Measurements from ENCODE around the gene TSPAN14. TPM values are rescaled to one million over a fixed set of nuclear protein-coding genes. Genes with fewer than 3 reads are reported as not detected.

Gene TSPAN14
- total RNA-seq, 2 experiments from 2014 or later: 43.9 to 45.5 TPM

DNA sequence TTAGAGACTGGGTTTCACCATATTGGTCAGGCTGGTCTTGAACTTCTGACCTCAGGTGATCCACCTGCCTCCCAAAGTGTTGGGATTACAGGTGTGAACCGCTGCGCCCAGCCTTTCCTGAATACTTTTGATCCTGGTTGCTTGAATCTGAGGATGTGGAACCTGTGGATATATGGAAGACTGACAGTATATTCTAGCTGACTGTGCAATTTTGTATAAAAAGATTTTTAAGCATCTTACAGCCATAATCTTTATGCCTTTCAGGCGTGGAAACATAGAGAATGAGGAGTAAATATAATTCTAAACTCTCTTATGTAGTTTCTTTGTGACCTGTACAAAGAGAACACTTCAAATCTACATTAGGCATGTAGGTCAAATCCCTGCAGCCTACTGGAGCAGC lies 16.2 kb downstream of the TSPAN14 start:
- ChIA-PET CTCF (interaction anchor here (1.2 to 37.8 kb wide), 6 partner anchors 10 to 266 kb away, joined by 4 to 1114 read pairs (median 40); no protein-coding TSS in a partner anchor), POLR2A (interaction anchor here (1.1 to 16.7 kb wide), 6 partner anchors 11 to 33 kb away, joined by 3 to 223 read pairs (median 14); no protein-coding TSS in a partner anchor)
- Mint-ChIP-seq H3K27ac (peak overlapping the region; percentile 88), H3K36me3 (ENCODE audit: low read depth) (peaks cover 43% of the 10 kb centered on the region), H3K27me3 (no peaks in the 10 kb centered on the region), H3K9me3 (no peaks in the 10 kb centered on the region), H3K4me3 (no peak overlapping the region), H3K4me1 (ENCODE audit: low read depth) (peaks cover 92% of the 10 kb centered on the region)
- DNase-seq: no peak
- no peak for ATAC-seq
- TF ChIP-seq, protein P1, sequence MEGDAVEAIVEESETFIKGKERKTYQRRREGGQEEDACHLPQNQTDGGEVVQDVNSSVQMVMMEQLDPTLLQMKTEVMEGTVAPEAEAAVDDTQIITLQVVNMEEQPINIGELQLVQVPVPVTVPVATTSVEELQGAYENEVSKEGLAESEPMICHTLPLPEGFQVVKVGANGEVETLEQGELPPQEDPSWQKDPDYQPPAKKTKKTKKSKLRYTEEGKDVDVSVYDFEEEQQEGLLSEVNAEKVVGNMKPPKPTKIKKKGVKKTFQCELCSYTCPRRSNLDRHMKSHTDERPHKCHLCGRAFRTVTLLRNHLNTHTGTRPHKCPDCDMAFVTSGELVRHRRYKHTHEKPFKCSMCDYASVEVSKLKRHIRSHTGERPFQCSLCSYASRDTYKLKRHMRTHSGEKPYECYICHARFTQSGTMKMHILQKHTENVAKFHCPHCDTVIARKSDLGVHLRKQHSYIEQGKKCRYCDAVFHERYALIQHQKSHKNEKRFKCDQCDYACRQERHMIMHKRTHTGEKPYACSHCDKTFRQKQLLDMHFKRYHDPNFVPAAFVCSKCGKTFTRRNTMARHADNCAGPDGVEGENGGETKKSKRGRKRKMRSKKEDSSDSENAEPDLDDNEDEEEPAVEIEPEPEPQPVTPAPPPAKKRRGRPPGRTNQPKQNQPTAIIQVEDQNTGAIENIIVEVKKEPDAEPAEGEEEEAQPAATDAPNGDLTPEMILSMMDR (IDR thresholded peaks at IDR 0.05): no peak
- intact Hi-C loops (cut with micrococcal nuclease): loop anchor here (10.0 kb wide), 1 partner anchor 265 kb away; the partner anchor contains the start of gene ANXA11

DNA sequence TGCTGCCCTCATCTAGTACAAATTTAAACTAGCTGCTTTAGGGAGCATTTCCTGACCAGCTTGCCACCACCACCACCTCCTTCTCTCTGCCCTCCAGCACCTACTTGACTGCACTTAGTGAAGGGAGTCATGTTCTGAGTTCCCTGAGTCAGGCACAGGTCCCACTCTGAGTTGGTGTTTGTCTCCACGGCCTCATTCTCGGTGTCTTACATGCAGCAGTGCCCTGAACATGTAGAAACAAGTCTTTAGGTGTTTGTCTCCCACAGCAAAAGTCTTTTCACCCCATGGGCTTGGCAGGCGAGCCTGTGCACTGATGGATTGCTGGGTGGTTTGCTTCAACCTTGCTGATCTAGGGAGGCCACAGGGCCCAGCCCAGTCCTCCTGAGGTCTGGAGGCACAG lies 16.9 kb downstream of the TSPAN14 start:
- H3K36me3 Mint-ChIP-seq (ENCODE audit: low read depth): peaks cover 46% of the 10 kb centered on the region
- no peaks in the 10 kb centered on the region for H3K27me3 Mint-ChIP-seq
- DNase-seq (peak; percentile 61), ATAC-seq (peak; percentile 14)
- TF ChIP-seq, protein P1 (IDR thresholded peaks at IDR 0.05): no peak
- CTCF ChIA-PET: interaction anchor here (1.2 to 37.8 kb wide), 6 partner anchors 10 to 267 kb away, joined by 4 to 1114 read pairs (median 40); no protein-coding TSS in a partner anchor
- H3K27ac Mint-ChIP-seq: peak overlapping the region; percentile 88
- H3K4me3 Mint-ChIP-seq: peak overlapping the region; percentile 39
- no peaks in the 10 kb centered on the region for H3K9me3 Mint-ChIP-seq
- peaks cover 90% of the 10 kb centered on the region for H3K4me1 Mint-ChIP-seq (ENCODE audit: low read depth)
- intact Hi-C loops (cut with micrococcal nuclease): loop anchor here (10.0 kb wide), 1 partner anchor 266 kb away; the partner anchor contains the start of gene ANXA11
- POLR2A ChIA-PET: interaction anchor here (0.6 to 16.7 kb wide), 7 partner anchors 12 to 64 kb away, joined by 3 to 223 read pairs (median 5); no protein-coding TSS in a partner anchor

DNA sequence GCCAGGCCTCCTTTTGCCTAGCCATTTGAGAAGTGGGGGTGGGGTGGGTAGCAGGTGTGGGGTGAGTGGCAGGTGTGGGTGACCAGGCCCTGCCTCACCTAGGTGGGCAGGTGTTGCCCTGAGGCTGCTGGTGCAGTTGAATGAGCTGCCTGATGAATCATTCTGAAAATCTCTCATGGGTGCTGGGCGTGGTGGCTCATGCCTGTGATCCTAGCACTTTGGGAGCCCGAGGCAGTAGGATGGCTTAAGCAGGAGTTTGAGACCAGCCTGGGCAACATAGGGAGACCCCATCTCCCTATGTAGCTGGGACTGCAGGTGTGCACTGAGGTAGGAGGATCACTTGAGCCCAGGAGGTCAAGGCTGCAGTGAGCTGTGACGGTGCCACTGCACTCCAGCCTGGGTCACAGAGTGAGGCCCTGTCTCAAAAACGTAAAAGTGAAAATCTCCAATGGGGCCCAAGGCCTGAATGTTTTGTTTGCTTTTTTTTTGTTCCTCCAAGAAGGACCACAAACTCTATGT lies 17.7 kb downstream of the TSPAN14 start:
- H3K36me3 Mint-ChIP-seq (ENCODE audit: low read depth): peaks cover 46% of the 10 kb centered on the region
- no peaks in the 10 kb centered on the region for H3K9me3 Mint-ChIP-seq
- ChIA-PET CTCF (interaction anchor here (1.0 to 37.8 kb wide), 6 partner anchors 10 to 35 kb away, joined by 3 to 1114 read pairs (median 40); no protein-coding TSS in a partner anchor), POLR2A (interaction anchor here (0.6 to 16.7 kb wide), 9 partner anchors 8 to 65 kb away, joined by 3 to 223 read pairs (median 5); no protein-coding TSS in a partner anchor)
- intact Hi-C loops (cut with micrococcal nuclease): loop anchor here (2.0 to 10.0 kb wide), 2 partner anchors 13 to 267 kb away; partner anchors contain the start of gene ANXA11
- ATAC-seq (peak; percentile 45), DNase-seq (peak; percentile 79)
- peaks cover 85% of the 10 kb centered on the region for H3K4me1 Mint-ChIP-seq (ENCODE audit: low read depth)
- H3K4me3 Mint-ChIP-seq: peak overlapping the region; percentile 39
- TF ChIP-seq, protein P1 (IDR thresholded peaks at IDR 0.05): no peak
- H3K27ac Mint-ChIP-seq: peak overlapping the region; percentile 88
- no peaks in the 10 kb centered on the region for H3K27me3 Mint-ChIP-seq

DNA sequence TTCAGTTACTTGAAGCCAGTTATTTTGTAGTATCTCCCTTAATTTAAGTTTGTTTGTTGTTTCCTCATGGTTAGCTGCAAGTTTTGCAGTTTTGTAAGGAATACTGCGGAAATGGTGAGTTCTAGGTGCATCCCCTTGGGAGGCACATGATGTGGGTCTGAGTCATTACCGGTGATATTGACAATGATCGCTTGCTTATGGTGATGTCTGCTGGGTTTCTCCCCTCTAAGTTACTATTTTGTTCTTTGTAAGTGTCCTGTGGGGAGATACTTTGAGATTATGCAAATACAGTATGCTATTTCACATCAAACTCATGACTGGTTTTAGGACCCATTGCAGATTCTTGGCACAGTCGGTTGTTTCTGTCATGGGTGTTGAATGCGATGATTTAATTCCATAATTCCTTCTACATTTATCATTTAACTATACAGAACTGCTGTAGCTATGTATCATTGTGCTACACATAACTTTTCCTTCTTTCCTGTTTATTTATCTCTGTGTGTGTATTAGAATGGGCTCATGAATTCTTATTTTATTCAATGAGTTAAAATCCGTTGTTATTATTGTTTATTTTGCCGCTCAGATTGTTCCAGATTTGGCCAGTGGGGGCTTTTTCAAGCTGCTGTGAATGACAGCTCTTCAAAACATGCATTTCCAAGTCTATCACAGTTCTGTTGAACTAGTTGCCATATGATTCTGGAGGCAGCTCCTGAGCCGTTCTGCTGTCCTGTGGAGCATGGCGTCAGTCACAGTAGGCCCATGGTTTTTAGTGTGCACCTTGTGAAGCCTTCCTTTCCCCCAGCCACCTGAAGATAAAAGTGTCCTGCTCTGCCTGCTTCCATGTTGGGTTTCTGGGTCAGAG lies 18.4 kb downstream of the TSPAN14 start:
- ChIA-PET POLR2A (interaction anchor here (0.7 to 16.7 kb wide), 9 partner anchors 9 to 1125 kb away, joined by 3 to 223 read pairs (median 4); no protein-coding TSS in a partner anchor), CTCF (interaction anchor here (0.9 to 37.8 kb wide), 7 partner anchors 9 to 54 kb away, joined by 3 to 1114 read pairs (median 9); no protein-coding TSS in a partner anchor)
- DNase-seq: peak; percentile 72
- TF ChIP-seq, protein P1 (IDR thresholded peaks at IDR 0.05): no peak
- Mint-ChIP-seq H3K9me3 (peaks cover 2% of the 10 kb centered on the region), H3K4me1 (ENCODE audit: low read depth) (peaks cover 85% of the 10 kb centered on the region), H3K4me3 (peak overlapping the region; percentile 39), H3K36me3 (ENCODE audit: low read depth) (peaks cover 50% of the 10 kb centered on the region), H3K27ac (peak overlapping the region; percentile 88), H3K27me3 (no peaks in the 10 kb centered on the region)
- intact Hi-C loops (cut with micrococcal nuclease): loop anchor here (2.0 to 10.0 kb wide), 2 partner anchors 14 to 268 kb away; partner anchors contain the start of gene ANXA11
- ATAC-seq: peak; percentile 70
